ENCODE measurements around the gene ENOX2.

DNA sequence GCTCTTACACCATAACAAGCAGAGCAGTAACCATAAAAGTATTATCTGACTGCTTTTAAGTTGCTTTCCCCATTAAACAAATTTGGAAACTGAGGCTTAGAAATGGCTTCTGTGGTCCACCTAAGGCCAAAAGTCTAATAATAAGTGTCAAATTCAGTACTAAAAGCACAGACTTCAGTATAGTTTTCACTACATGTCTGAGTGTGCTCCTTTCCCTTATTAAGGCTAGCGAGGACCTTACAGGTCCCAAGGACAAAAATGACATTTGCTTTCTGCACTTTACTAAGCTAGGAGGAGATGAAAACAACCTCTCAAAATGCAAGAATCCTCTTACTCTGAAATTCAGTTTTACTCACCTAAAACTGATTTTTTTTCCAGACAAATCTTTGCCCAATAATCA, 127.2 kb downstream of the ENOX2 start:
- no peak for TF ChIP-seq EZH2 (IDR thresholded peaks at IDR 0.05)
- TF ChIP-seq POLR2AphosphoS5 (IDR thresholded peaks at IDR 0.05; ENCODE audit: borderline replicate concordance, low read depth, low read length) = no peak

Measured in SK-N-MC (cell line).